Kidney (tissue), 14 donors: ENCODE results near the gene AADAC. TPM values are rescaled to one million over a fixed set of nuclear protein-coding genes. Genes with fewer than 3 reads are reported as not detected.
"Not testable (repeated sequence)": the region's sequence is repeated elsewhere in the genome, so short reads cannot be mapped to it uniquely, and the experiment has no call there.

Experiments
- DNase-seq, 5 donors: peaks; one replicate each; pipeline ENCODE4 v3.0.0-alpha.2; 2013 to 2020
- FAIRE-seq: peaks from 2 replicates; lab custom pipeline; 2012; peaks lifted over from hg19 to GRCh38; lab: Jason Lieb, UNC
- H3K27ac ChIP-seq, 2 donors: one replicate each; pipeline ENCODE4 v1.7.0; 2013; ENCODE audit warnings: low read depth in 2 of 2, low read length in 2 of 2, inconsistent platforms in 1 of 2
- H3K27me3 ChIP-seq: one replicate; pipeline ENCODE4 v1.7.1; 2013; ENCODE audit warnings: low read length, inconsistent platforms; ENCODE audit not compliant: control insufficient read depth, insufficient read depth
- H3K36me3 ChIP-seq, 3 donors: one replicate each; pipeline versions ENCODE4 v1.7.0 to v1.7.1; 2013; ENCODE audit warnings: low read length in 3 of 3, control low read depth in 1 of 3, inconsistent platforms in 1 of 3; ENCODE audit not compliant: insufficient read depth in 3 of 3, control insufficient read depth in 2 of 3
- H3K4me1 ChIP-seq, 3 donors: one replicate each; pipeline versions ENCODE4 v1.7.0 to v1.7.1; 2013; ENCODE audit warnings: low read length in 3 of 3, inconsistent platforms in 1 of 3, low read depth in 1 of 3; ENCODE audit not compliant: control insufficient read depth in 2 of 3, insufficient read depth in 2 of 3
- H3K4me3 ChIP-seq, 3 donors: one replicate each; pipeline versions ENCODE4 v1.7.0 to v1.8.1; 2013; ENCODE audit warnings: low read length in 3 of 3, control low read depth in 1 of 3, inconsistent platforms in 1 of 3
- H3K9ac ChIP-seq, 3 donors: one replicate each; pipeline versions ENCODE4 v1.7.0 to v1.7.1; 2013; ENCODE audit warnings: low read length in 3 of 3, control low read depth in 1 of 3, inconsistent platforms in 1 of 3
- H3K9me3 ChIP-seq, 3 donors: one replicate each; pipeline versions ENCODE4 v1.7.0 to v1.7.1; 2013; ENCODE audit warnings: low read length in 3 of 3, control low read depth in 1 of 3, inconsistent platforms in 1 of 3; ENCODE audit not compliant: control insufficient read depth in 2 of 3, insufficient read depth in 1 of 3
- intact Hi-C: fragments of 100-400 bp; cut with DNase I; formaldehyde crosslinking; loops from one replicate; pipeline ENCODE4 v1.11.1; 2022
- polyA plus RNA-seq: library from polyadenylated mRNA; stranded (reverse); fragments of 350-450 nt; fragmentation: Illumina TruSeq; extraction: RNeasy Lipid Tissue Mini Kit (QIAGEN cat#74804); gene quantifications from one replicate; pipeline ENCODE4 v1.2.3, GENCODE V29; 2014; ENCODE audit warnings: low read depth, low replicate concordance; ENCODE audit not compliant: insufficient read depth
- total RNA-seq: library from RNA; stranded (reverse); fragmentation: NEBNext Ultra II Directional; extraction: Animal tissue kit (Norgen Biotek cat#: 25700); gene quantifications from one replicate; pipeline ENCODE4 v1.2.1, GENCODE V29; 2021
- TF ChIP-seq, protein P1 (sequence below): IDR thresholded peaks from 3 replicates; pipeline ENCODE4 v1.5.1; 2012; ENCODE audit warnings: mild to moderate bottlenecking, moderate library complexity, borderline replicate concordance; ENCODE audit not compliant: insufficient read depth; ENCODE audit errors: extremely low read depth
- donor health status: control.
- donor health status: control.
- donor health status: control.
- donor health status: control.
- donor health status: control.
- donor health status: DM: yes; HTN: yes; CAD: no.
- donor health status: Normal renal cell carcinoma (clear cell type).

AADAC gene
- total and polyA plus RNA-seq, 2 donors from 2014 or later: not detected

GRCh38 chr3:151787626-151788025, 26.3 kb upstream of the AADAC start:
- intact Hi-C loops: no loop called here
- no peak for FAIRE-seq

GRCh38 chr3:151788401-151788800, 25.5 kb upstream of the AADAC start:
- TF ChIP-seq, protein P1, sequence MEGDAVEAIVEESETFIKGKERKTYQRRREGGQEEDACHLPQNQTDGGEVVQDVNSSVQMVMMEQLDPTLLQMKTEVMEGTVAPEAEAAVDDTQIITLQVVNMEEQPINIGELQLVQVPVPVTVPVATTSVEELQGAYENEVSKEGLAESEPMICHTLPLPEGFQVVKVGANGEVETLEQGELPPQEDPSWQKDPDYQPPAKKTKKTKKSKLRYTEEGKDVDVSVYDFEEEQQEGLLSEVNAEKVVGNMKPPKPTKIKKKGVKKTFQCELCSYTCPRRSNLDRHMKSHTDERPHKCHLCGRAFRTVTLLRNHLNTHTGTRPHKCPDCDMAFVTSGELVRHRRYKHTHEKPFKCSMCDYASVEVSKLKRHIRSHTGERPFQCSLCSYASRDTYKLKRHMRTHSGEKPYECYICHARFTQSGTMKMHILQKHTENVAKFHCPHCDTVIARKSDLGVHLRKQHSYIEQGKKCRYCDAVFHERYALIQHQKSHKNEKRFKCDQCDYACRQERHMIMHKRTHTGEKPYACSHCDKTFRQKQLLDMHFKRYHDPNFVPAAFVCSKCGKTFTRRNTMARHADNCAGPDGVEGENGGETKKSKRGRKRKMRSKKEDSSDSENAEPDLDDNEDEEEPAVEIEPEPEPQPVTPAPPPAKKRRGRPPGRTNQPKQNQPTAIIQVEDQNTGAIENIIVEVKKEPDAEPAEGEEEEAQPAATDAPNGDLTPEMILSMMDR: no peak
- H3K27me3 ChIP-seq: no peaks in the 10 kb centered on the region
- no peak overlapping the region for H3K9ac ChIP-seq
- DNase-seq (no peak), FAIRE-seq (no peak)
- H3K4me1 ChIP-seq: no peaks in the 10 kb centered on the region
- H3K36me3 ChIP-seq: no peaks in the 10 kb centered on the region
- no peak overlapping the region for H3K27ac ChIP-seq
- no peak overlapping the region for H3K4me3 ChIP-seq
- no peaks in the 10 kb centered on the region for H3K9me3 ChIP-seq
- intact Hi-C loops: no loop called here

More at GRCh38 chr3:151787626-151788025, 26.3 kb upstream of the AADAC start:
- Histone ChIP-seq H3K27me3 (no peaks in the 10 kb centered on the region), H3K4me3 (no peak overlapping the region), H3K9ac (no peak overlapping the region), H3K36me3 (no peaks in the 10 kb centered on the region), H3K27ac (no peak overlapping the region), H3K4me1 (no peaks in the 10 kb centered on the region), H3K9me3 (no peaks in the 10 kb centered on the region)
- TF ChIP-seq, protein P1: no peak
- DNase-seq: no peak

- DNase-seq: no peak
- Histone ChIP-seq H3K36me3 (no peaks in the 10 kb centered on the region), H3K4me1 (no peaks in the 10 kb centered on the region), H3K27me3 (no peaks in the 10 kb centered on the region), H3K9ac (no peak overlapping the region), H3K4me3 (no peak overlapping the region), H3K9me3 (no peaks in the 10 kb centered on the region), H3K27ac (no peak overlapping the region)
- FAIRE-seq: no peak
- intact Hi-C loops: no loop called here
- TF ChIP-seq, protein P1: no peak
Observed at GRCh38 chr3:151789853-151790463, 24.0 kb upstream of the AADAC start.

- H3K27ac ChIP-seq, FAIRE-seq, H3K9me3 ChIP-seq, DNase-seq, intact Hi-C loops, H3K27me3 ChIP-seq, H3K9ac ChIP-seq, H3K4me1 ChIP-seq, H3K36me3 ChIP-seq, H3K4me3 ChIP-seq: not testable (repeated sequence)
Observed at GRCh38 chr3:151790763-151791162, 23.2 kb upstream of the AADAC start.
